ENCODE measurements around the gene NPHS1. TPM values are rescaled to one million over a fixed set of nuclear protein-coding genes. Genes with fewer than 3 reads are reported as not detected.
A peak's percentile ranks its signal among the peaks of the same experiment; 100 is the strongest.

Gene NPHS1
- total RNA-seq, 4 donors from 2014 or later = not detected

GRCh38 chr19:35846038-35846668 lies 6.2 kb downstream of the NPHS1 start:
- no peak for DNase-seq
- TF ChIP-seq POLR2A (IDR thresholded peaks at IDR 0.05) = no peak
- TF ChIP-seq CTCF (IDR thresholded peaks at IDR 0.05) = peak in 1 of 5 experiments; percentile 8
- no peak for TF ChIP-seq EP300 (IDR thresholded peaks at IDR 0.05; ENCODE audit: low read depth)
- no peak for TF ChIP-seq POLR2AphosphoS5 (IDR thresholded peaks at IDR 0.05)
- Histone ChIP-seq H3K27me3 (peaks cover 83% of the 10 kb centered on the region), H3K4me3 (peak overlapping the region in 2 of 4 donors; percentile 11 to 27), H3K36me3 (no peaks in the 10 kb centered on the region), H3K4me1 (peaks cover 12 to 20% (median 13%) of the 10 kb centered on the region in 4 donors), H3K9me3 (no peaks in the 10 kb centered on the region), H3K27ac (no peak overlapping the region)
- 1 to 13% methylated on average over 4 to 20 of the region's 26 CpGs for WGBS, 2 donors (ENCODE audit: low coverage in 1 of 2)
- intact Hi-C loops (cut with DNase I; ENCODE audit: low total_unique reads) (no loop called here), in situ Hi-C loops (cut with MboI; ENCODE audit: low pct_ligation_motif_present in 1 of 4, low pct_unique_long_range_greater_than_20kb in 1 of 4, low sequenced_read_pairs in 3 of 4) (no loop called here)

GRCh38 chr19:35845215-35846037 lies 6.9 kb downstream of the NPHS1 start:
- intact Hi-C loops (cut with DNase I; ENCODE audit: low total_unique reads) = no loop called here
- H3K27ac ChIP-seq = no peak overlapping the region
- H3K4me3 ChIP-seq = peak overlapping the region in 2 of 4 donors; percentile 11 to 27
- TF ChIP-seq CTCF (IDR thresholded peaks at IDR 0.05) (no peak), POLR2AphosphoS5 (IDR thresholded peaks at IDR 0.05) (no peak), POLR2A (IDR thresholded peaks at IDR 0.05) (no peak), EP300 (IDR thresholded peaks at IDR 0.05; ENCODE audit: low read depth) (no peak)
- H3K36me3 ChIP-seq = no peaks in the 10 kb centered on the region
- H3K9me3 ChIP-seq = no peaks in the 10 kb centered on the region
- in situ Hi-C loops (cut with MboI; ENCODE audit: low pct_ligation_motif_present in 1 of 4, low pct_unique_long_range_greater_than_20kb in 1 of 4, low sequenced_read_pairs in 3 of 4) = no loop called here
- H3K4me1 ChIP-seq = peaks cover 12 to 20% (median 13%) of the 10 kb centered on the region in 4 donors
- DNase-seq = peak; percentile 41
- peaks cover 77% of the 10 kb centered on the region for H3K27me3 ChIP-seq
- 7 to 28% methylated on average over 2 to 42 of the region's 63 CpGs for WGBS, 2 donors (ENCODE audit: low coverage in 1 of 2)

GRCh38 chr19:35844482-35845214 lies 7.7 kb downstream of the NPHS1 start:
- 37 to 51% methylated on average over 9 to 16 of the region's 16 CpGs for WGBS, 2 donors (ENCODE audit: low coverage in 1 of 2)
- DNase-seq = no peak
- TF ChIP-seq CTCF (IDR thresholded peaks at IDR 0.05) (no peak), EP300 (IDR thresholded peaks at IDR 0.05; ENCODE audit: low read depth) (no peak), POLR2AphosphoS5 (IDR thresholded peaks at IDR 0.05) (no peak), POLR2A (IDR thresholded peaks at IDR 0.05) (no peak)
- no peaks in the 10 kb centered on the region for H3K36me3 ChIP-seq
- H3K27ac ChIP-seq = no peak overlapping the region
- H3K4me3 ChIP-seq = peak overlapping the region in 1 of 4 donors; percentile 27
- intact Hi-C loops (cut with DNase I; ENCODE audit: low total_unique reads) = no loop called here
- in situ Hi-C loops (cut with MboI; ENCODE audit: low pct_ligation_motif_present in 1 of 4, low pct_unique_long_range_greater_than_20kb in 1 of 4, low sequenced_read_pairs in 3 of 4) = no loop called here
- peaks cover 12 to 20% (median 13%) of the 10 kb centered on the region in 4 donors for H3K4me1 ChIP-seq
- H3K27me3 ChIP-seq = peaks cover 69% of the 10 kb centered on the region
- no peaks in the 10 kb centered on the region for H3K9me3 ChIP-seq
